Breast epithelium (tissue), 4 donors: ENCODE results near the gene GALNT1. TPM values are rescaled to one million over a fixed set of nuclear protein-coding genes. Genes with fewer than 3 reads are reported as not detected.

Source experiments
- DNase-seq, 2 donors: peaks; one replicate each; pipeline ENCODE4 v3.0.0-alpha.2; 2019; ENCODE audit warnings: low spot score in 2 of 2
- H3K27ac ChIP-seq, 2 donors: fragments of 200-600 bp; sonication (generic) in 1 of 2; one replicate each; pipeline ENCODE4 v1.5.1; 2016 to 2019; ENCODE audit warnings: mild to moderate bottlenecking in 1 of 2
- H3K27me3 ChIP-seq, 2 donors: fragments of 200-600 bp; sonication (generic) in 1 of 2; one replicate each; pipeline versions ENCODE4 v1.5.1 to v1.6.0; 2017 to 2019; ENCODE audit warnings: control low read depth in 1 of 2, mild to moderate bottlenecking in 1 of 2
- H3K36me3 ChIP-seq: fragments of 200-600 bp; one replicate; pipeline ENCODE4 v1.5.1; 2019
- H3K4me1 ChIP-seq, 2 donors: fragments of 200-600 bp; sonication (generic); one replicate each; pipeline ENCODE4 v1.5.1; 2016 to 2019; ENCODE audit warnings: control low read depth in 1 of 2
- H3K4me3 ChIP-seq, 3 donors: fragments of 200-600 bp; sonication (generic); 1 replicate in 2 of 3; 2 replicates in 1 of 3; pipeline ENCODE4 v1.5.1; 2016 to 2019; ENCODE audit warnings: mild to moderate bottlenecking in 3 of 3, moderate library complexity in 2 of 3
- H3K9me3 ChIP-seq, 2 donors: fragments of 200-600 bp; sonication (generic) in 1 of 2; one replicate each; pipeline ENCODE4 v1.5.1; 2016 to 2019; ENCODE audit warnings: control low read depth in 1 of 2
- POLR2A ChIP-seq: fragments of 450-650 bp; IDR thresholded peaks from one replicate; pipeline ENCODE4 v1.6.1; 2016; ENCODE audit warnings: antibody characterized with exemption, mild to moderate bottlenecking, moderate library complexity
- POLR2AphosphoS5 ChIP-seq, 3 donors: sonication (generic); formaldehyde crosslinking; IDR thresholded peaks; one replicate each; pipeline ENCODE4 v1.6.1; 2017; ENCODE audit warnings: antibody characterized with exemption in 3 of 3
- intact Hi-C: fragments of 100-400 bp; cut with DNase I; formaldehyde crosslinking; loops from one replicate; pipeline ENCODE4 v1.15.1; 2023; ENCODE audit warnings: low total_unique reads
- total RNA-seq, 3 donors: library from RNA; depleted of rRNA; stranded (reverse); fragments of >200 nt; gene quantifications; one replicate each; pipeline ENCODE4 v1.1.0, GENCODE V29; 2016
- TF ChIP-seq, protein P1 (sequence below), 3 donors: fragments of 450-650 bp; IDR thresholded peaks; one replicate each; pipeline ENCODE4 v1.5.1; 2016 to 2017; ENCODE audit warnings: antibody characterized with exemption in 3 of 3, mild to moderate bottlenecking in 3 of 3, moderate library complexity in 3 of 3

GALNT1 gene
- total RNA-seq, 3 donors from 2014 or later, result 34.9 to 60.9 (median 46.5) TPM

GRCh38 chr18:35746826-35747339 lies 165.3 kb downstream of the GALNT1 start:
- H3K27ac ChIP-seq, result no peak overlapping the region
- no peaks in the 10 kb centered on the region for H3K36me3 ChIP-seq
- H3K27me3 ChIP-seq, result no peaks in the 10 kb centered on the region
- TF ChIP-seq, protein P1, sequence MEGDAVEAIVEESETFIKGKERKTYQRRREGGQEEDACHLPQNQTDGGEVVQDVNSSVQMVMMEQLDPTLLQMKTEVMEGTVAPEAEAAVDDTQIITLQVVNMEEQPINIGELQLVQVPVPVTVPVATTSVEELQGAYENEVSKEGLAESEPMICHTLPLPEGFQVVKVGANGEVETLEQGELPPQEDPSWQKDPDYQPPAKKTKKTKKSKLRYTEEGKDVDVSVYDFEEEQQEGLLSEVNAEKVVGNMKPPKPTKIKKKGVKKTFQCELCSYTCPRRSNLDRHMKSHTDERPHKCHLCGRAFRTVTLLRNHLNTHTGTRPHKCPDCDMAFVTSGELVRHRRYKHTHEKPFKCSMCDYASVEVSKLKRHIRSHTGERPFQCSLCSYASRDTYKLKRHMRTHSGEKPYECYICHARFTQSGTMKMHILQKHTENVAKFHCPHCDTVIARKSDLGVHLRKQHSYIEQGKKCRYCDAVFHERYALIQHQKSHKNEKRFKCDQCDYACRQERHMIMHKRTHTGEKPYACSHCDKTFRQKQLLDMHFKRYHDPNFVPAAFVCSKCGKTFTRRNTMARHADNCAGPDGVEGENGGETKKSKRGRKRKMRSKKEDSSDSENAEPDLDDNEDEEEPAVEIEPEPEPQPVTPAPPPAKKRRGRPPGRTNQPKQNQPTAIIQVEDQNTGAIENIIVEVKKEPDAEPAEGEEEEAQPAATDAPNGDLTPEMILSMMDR (IDR thresholded peaks at IDR 0.05), result no peak
- TF ChIP-seq POLR2AphosphoS5 (IDR thresholded peaks at IDR 0.05) (no peak), POLR2A (no peak)
- intact Hi-C loops, result no loop called here
- H3K4me3 ChIP-seq, result no peak overlapping the region
- H3K4me1 ChIP-seq, result no peaks in the 10 kb centered on the region
- DNase-seq, result no peak
- no peaks in the 10 kb centered on the region for H3K9me3 ChIP-seq

DNA sequence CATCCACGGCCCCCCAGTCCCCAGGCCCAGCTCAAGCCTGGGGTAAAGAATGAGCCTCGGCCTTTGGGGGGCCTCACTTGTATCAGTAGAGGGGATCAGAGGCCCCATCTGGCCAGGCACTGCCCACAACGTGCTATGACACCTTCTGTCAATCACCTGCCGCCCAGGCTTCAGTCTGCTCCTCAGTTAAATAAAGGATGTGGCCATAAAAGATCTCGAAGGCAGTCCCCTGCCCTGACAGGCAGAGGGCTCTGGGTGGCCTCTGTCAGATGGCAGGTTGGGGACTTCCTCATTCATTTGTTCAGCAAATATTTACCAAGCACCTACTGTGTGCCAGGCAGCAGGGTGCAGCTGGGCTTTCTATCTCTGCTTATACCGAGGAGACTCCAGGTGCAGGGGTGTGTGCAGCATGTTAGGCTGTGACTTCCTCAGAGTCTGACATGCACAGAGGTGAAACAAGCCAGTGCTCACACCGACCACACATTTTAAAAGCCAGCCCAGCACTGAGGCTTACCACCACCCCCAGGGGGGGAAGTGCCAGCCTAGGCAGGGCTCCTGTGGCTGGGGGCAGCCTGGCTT lies 166.4 kb downstream of the GALNT1 start:
- Histone ChIP-seq H3K4me3 (no peak overlapping the region), H3K4me1 (no peaks in the 10 kb centered on the region), H3K36me3 (no peaks in the 10 kb centered on the region), H3K27ac (no peak overlapping the region), H3K9me3 (no peaks in the 10 kb centered on the region), H3K27me3 (no peaks in the 10 kb centered on the region)
- intact Hi-C loops, result no loop called here
- no peak for DNase-seq
- TF ChIP-seq, protein P1 (IDR thresholded peaks at IDR 0.05), result no peak
- TF ChIP-seq POLR2A (no peak), POLR2AphosphoS5 (IDR thresholded peaks at IDR 0.05) (no peak)

DNA sequence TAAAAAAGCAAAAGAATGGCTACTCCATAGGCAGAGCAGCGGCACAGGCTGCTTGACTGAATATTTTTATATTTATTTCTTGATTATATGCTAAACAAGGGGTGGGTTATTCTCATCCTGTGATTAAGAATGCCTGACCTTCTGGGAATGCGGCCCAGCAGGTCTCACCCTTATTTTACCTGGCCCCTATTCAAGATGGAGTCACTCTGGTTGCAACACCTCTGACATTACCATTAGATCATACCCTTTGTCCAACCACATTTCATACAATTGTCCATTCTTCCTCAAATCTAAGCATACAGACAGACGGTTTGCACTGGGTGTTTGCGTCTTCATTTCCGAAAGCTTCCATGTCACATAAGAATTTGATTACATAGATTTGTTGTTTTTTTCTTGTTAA lies 168.2 kb downstream of the GALNT1 start:
- Histone ChIP-seq H3K9me3 (no peaks in the 10 kb centered on the region), H3K27ac (peak overlapping the region in 1 of 2 donors; percentile 48), H3K27me3 (no peaks in the 10 kb centered on the region), H3K4me3 (no peak overlapping the region), H3K36me3 (no peaks in the 10 kb centered on the region), H3K4me1 (no peaks in the 10 kb centered on the region)
- intact Hi-C loops, result no loop called here
- DNase-seq, result peak in 1 of 2 donors; percentile 33
- TF ChIP-seq POLR2A (no peak), POLR2AphosphoS5 (IDR thresholded peaks at IDR 0.05) (no peak)
- TF ChIP-seq, protein P1 (IDR thresholded peaks at IDR 0.05), result no peak

GRCh38 chr18:35750929-35751328 lies 169.4 kb downstream of the GALNT1 start:
- DNase-seq, result no peak
- no peaks in the 10 kb centered on the region for H3K4me1 ChIP-seq
- intact Hi-C loops, result no loop called here

GRCh38 chr18:35753306-35753910 lies 171.9 kb downstream of the GALNT1 start:
- Histone ChIP-seq H3K9me3 (no peaks in the 10 kb centered on the region), H3K36me3 (no peaks in the 10 kb centered on the region), H3K4me1 (no peaks in the 10 kb centered on the region), H3K27me3 (no peaks in the 10 kb centered on the region), H3K27ac (no peak overlapping the region), H3K4me3 (no peak overlapping the region)
- DNase-seq, result no peak
- intact Hi-C loops, result no loop called here
- TF ChIP-seq POLR2AphosphoS5 (IDR thresholded peaks at IDR 0.05) (no peak), POLR2A (no peak)
- TF ChIP-seq, protein P1 (IDR thresholded peaks at IDR 0.05), result no peak

More at GRCh38 chr18:35750929-35751328, 169.4 kb downstream of the GALNT1 start:
- Histone ChIP-seq H3K4me3 (no peak overlapping the region), H3K27me3 (no peaks in the 10 kb centered on the region), H3K9me3 (no peaks in the 10 kb centered on the region), H3K27ac (no peak overlapping the region), H3K36me3 (no peaks in the 10 kb centered on the region)
- TF ChIP-seq, protein P1 (IDR thresholded peaks at IDR 0.05), result no peak
- no peak for TF ChIP-seq POLR2A
- TF ChIP-seq POLR2AphosphoS5 (IDR thresholded peaks at IDR 0.05), result no peak
